Naive B cell (primary cell): Measurements from ENCODE around the gene NXPH3. TPM values are rescaled to one million over a fixed set of nuclear protein-coding genes. Genes with fewer than 3 reads are reported as not detected.
A peak's percentile ranks its signal among the peaks of the same experiment; 100 is the strongest.
"Not testable (repeated sequence)": the region's sequence is repeated elsewhere in the genome, so short reads cannot be mapped to it uniquely, and the experiment has no call there.

ENCODE experiments used
- ATAC-seq, 2 donors: fragments of 150-1000 bp; cut with Tn5 transposase; 2 replicates each; pipeline ENCODE4 v1.10.0; 2021; ENCODE audit warnings: low read depth in 2 of 2, mild to moderate bottlenecking in 2 of 2, moderate library complexity in 2 of 2
- DNase-seq: peaks from one replicate; pipeline ENCODE4 v3.0.0; 2022
- H3K27ac Mint-ChIP-seq, 6 donors: one replicate each; pipeline ENCODE4 v1.8.0; 2020 to 2022; ENCODE audit warnings: mild to moderate bottlenecking in 6 of 6, mixed read lengths in 6 of 6, moderate library complexity in 5 of 6, inconsistent platforms in 2 of 6
- H3K27me3 Mint-ChIP-seq, 3 donors: one replicate each; pipeline ENCODE4 v1.8.0; 2021 to 2022; ENCODE audit warnings: mixed read lengths in 3 of 3, mild to moderate bottlenecking in 1 of 3
- H3K36me3 Mint-ChIP-seq, 2 donors: one replicate each; pipeline ENCODE4 v1.8.0; 2020 to 2022; ENCODE audit warnings: mixed read lengths in 2 of 2, inconsistent platforms in 1 of 2, mild to moderate bottlenecking in 1 of 2
- H3K4me1 Mint-ChIP-seq, 3 donors: one replicate each; pipeline ENCODE4 v1.8.0; 2020 to 2022; ENCODE audit warnings: mixed read lengths in 3 of 3, inconsistent platforms in 1 of 3, mild to moderate bottlenecking in 1 of 3, moderate library complexity in 1 of 3
- H3K4me3 Mint-ChIP-seq, 8 donors: one replicate each; pipeline ENCODE4 v1.8.0; 2020 to 2022; ENCODE audit warnings: mild to moderate bottlenecking in 8 of 8, mixed read lengths in 8 of 8, moderate library complexity in 8 of 8, inconsistent platforms in 2 of 8
- H3K9me3 Mint-ChIP-seq, 7 donors: one replicate each; pipeline ENCODE4 v1.8.0; 2020 to 2022; ENCODE audit warnings: mixed read lengths in 7 of 7, mild to moderate bottlenecking in 5 of 7, inconsistent platforms in 2 of 7, moderate library complexity in 1 of 7
- polyA plus RNA-seq, 6 donors: library from polyadenylated mRNA; unstranded; fragments of 300-500 nt; fragmentation: Illumina TruSeq; gene quantifications; one replicate each; pipeline ENCODE4 v1.2.3, GENCODE V29; 2021; ENCODE audit warnings: low read depth in 6 of 6

Gene NXPH3
- polyA plus RNA-seq, 6 donors from 2014 or later, result not detected

DNA sequence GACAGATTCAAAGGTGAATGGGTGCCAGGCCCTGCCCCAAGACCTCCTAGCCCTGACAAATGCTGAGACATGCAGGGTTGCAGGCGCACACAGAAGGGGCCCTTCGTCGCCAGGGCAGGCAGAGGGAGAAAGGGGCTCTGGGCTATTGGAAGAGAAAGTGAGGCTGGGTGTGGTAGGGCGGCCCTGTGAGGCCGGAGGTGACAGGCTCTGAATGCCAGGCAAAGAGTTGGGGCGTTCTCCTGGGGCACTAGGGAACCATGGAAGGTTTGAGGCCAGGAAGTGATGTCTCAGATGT, 26.4 kb upstream of the NXPH3 start:
- peaks cover 0 to 2% (median 0%) of the 10 kb centered on the region in 7 donors for H3K9me3 Mint-ChIP-seq
- peaks cover 0 to 12% (median 4%) of the 10 kb centered on the region in 3 donors for H3K4me1 Mint-ChIP-seq
- H3K27ac Mint-ChIP-seq, result peak overlapping the region in 2 of 6 donors; percentile 69 to 90
- ATAC-seq (no peak), DNase-seq (no peak)
- H3K4me3 Mint-ChIP-seq, result no peak overlapping the region
- peaks cover 0 to 3% of the 10 kb centered on the region in 2 donors for H3K36me3 Mint-ChIP-seq
- H3K27me3 Mint-ChIP-seq, result peaks cover 4 to 34% (median 29%) of the 10 kb centered on the region in 3 donors

GRCh38 chr17:49549691-49550678, 25.7 kb upstream of the NXPH3 start:
- H3K36me3 Mint-ChIP-seq, result no peaks in the 10 kb centered on the region

GRCh38 chr17:49550764-49551163, 24.9 kb upstream of the NXPH3 start:
- H3K9me3 Mint-ChIP-seq, ATAC-seq, H3K4me3 Mint-ChIP-seq, H3K27ac Mint-ChIP-seq, H3K36me3 Mint-ChIP-seq, DNase-seq: not testable (repeated sequence)
- Mint-ChIP-seq H3K4me1 (peaks cover 0 to 12% (median 4%) of the 10 kb centered on the region in 3 donors), H3K27me3 (peaks cover 4 to 32% (median 20%) of the 10 kb centered on the region in 3 donors)

More at GRCh38 chr17:49549691-49550678, 25.7 kb upstream of the NXPH3 start:
- no peak overlapping the region for H3K4me3 Mint-ChIP-seq
- H3K9me3 Mint-ChIP-seq, result no peaks in the 10 kb centered on the region
- ATAC-seq (no peak), DNase-seq (no peak)
- H3K4me1 Mint-ChIP-seq, result peaks cover 0 to 12% (median 4%) of the 10 kb centered on the region in 3 donors
- peaks cover 4 to 32% (median 22%) of the 10 kb centered on the region in 3 donors for H3K27me3 Mint-ChIP-seq
- no peak overlapping the region for H3K27ac Mint-ChIP-seq

DNA sequence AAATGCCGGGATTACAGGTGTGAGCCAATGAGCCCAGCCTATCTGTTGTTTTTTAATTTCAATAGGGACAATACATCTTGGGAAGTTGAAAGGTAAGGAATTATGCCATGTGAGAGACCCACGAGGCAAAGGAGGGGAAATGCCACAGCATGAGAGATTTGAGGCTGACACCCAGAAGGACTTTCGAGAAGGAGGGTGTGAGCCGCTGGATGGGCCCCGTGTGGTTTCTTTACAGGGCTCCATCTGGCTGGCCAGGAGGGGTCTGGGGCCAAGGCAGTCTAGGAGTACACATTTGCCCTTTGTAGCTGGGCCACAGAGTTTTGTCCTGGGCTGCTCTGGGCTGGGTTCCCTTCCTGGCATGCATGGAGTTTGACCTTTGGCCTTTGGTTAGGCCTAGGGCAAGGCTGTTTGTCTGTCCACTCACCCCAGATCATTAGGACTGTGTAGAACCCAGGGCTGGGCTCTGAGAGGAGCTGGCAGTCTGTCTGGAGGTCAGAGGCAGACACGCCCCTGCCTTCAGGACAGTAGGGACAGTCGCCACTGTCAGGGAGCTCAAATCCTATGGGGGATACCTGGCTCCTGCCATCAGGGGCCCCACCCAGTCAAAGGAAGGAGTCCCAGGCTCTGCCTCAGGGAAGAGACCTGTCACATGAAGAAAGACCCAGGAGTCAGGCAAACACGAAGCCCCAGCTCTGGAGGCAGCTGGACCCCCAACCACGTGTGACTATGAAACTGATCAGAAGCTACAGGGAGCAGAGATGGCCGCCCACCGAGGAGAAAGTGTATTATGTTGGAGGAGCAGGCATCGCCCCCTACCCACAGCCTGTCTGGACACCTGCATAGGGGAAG, 24.2 kb upstream of the NXPH3 start:
- H3K4me3 Mint-ChIP-seq, result no peak overlapping the region
- DNase-seq (no peak), ATAC-seq (no peak)
- no peak overlapping the region for H3K27ac Mint-ChIP-seq
- peaks cover 3 to 12% (median 4%) of the 10 kb centered on the region in 3 donors for H3K4me1 Mint-ChIP-seq
- peaks cover 4 to 32% (median 19%) of the 10 kb centered on the region in 3 donors for H3K27me3 Mint-ChIP-seq
- H3K36me3 Mint-ChIP-seq, result no peaks in the 10 kb centered on the region
- H3K9me3 Mint-ChIP-seq, result no peaks in the 10 kb centered on the region

DNA sequence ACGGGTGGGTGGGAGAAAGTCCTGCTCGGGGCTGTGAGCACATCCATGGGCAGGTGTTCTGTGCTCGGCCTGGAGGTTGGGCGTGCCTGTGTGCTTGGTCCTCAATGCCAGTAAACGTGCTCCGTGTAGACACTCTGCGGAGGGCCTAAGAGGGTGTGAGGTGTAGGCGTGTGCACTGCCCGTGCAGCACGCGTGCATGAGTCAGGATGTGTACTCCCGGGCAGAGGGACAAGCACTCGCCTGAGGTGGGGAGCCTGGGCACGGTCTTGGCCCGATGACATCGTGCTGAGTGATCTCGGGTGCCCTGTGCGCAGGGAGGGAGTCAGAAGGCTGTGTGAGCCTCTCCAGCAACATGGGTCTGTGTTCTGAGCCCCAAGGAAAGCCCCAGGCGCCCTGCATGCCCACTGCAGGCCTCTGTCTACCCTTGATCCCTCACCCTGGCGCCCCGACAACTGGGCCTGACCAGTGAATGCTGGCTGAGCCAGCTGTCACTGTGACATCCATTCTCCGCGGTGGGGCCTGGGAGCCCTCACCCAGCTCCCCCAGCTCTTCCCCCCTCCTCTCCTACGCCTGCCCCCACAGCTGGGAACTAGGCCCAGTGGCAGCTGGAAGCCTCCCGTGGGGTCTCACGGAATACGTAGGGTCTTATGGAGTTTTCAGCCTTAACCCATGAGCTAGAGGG, 23.5 kb upstream of the NXPH3 start:
- Mint-ChIP-seq H3K27me3 (peaks cover 4 to 26% (median 11%) of the 10 kb centered on the region in 3 donors), H3K27ac (no peak overlapping the region), H3K4me1 (peaks cover 4 to 12% (median 4%) of the 10 kb centered on the region in 3 donors), H3K9me3 (no peaks in the 10 kb centered on the region), H3K36me3 (no peaks in the 10 kb centered on the region), H3K4me3 (no peak overlapping the region)
- DNase-seq (no peak), ATAC-seq (no peak)

- H3K27ac Mint-ChIP-seq, result no peak overlapping the region
Observed at GRCh38 chr17:49553676-49554335, 21.9 kb upstream of the NXPH3 start.

GRCh38 chr17:49554694-49555494, 20.8 kb upstream of the NXPH3 start:
- Mint-ChIP-seq H3K36me3 (no peaks in the 10 kb centered on the region), H3K9me3 (no peaks in the 10 kb centered on the region), H3K4me1 (peaks cover 4 to 8% (median 6%) of the 10 kb centered on the region in 3 donors), H3K4me3 (no peak overlapping the region), H3K27me3 (peaks cover 5 to 11% (median 8%) of the 10 kb centered on the region in 3 donors), H3K27ac (peak overlapping the region in 1 of 6 donors; percentile 38)
- no peak for ATAC-seq
- DNase-seq, result no peak

More at GRCh38 chr17:49553676-49554335, 21.9 kb upstream of the NXPH3 start:
- no peak overlapping the region for H3K4me3 Mint-ChIP-seq
- H3K36me3 Mint-ChIP-seq, result no peaks in the 10 kb centered on the region
- DNase-seq (no peak), ATAC-seq (no peak)
- H3K4me1 Mint-ChIP-seq, result peaks cover 4 to 16% (median 6%) of the 10 kb centered on the region in 3 donors
- H3K9me3 Mint-ChIP-seq, result no peaks in the 10 kb centered on the region
- H3K27me3 Mint-ChIP-seq, result peaks cover 5 to 17% (median 6%) of the 10 kb centered on the region in 3 donors

DNA sequence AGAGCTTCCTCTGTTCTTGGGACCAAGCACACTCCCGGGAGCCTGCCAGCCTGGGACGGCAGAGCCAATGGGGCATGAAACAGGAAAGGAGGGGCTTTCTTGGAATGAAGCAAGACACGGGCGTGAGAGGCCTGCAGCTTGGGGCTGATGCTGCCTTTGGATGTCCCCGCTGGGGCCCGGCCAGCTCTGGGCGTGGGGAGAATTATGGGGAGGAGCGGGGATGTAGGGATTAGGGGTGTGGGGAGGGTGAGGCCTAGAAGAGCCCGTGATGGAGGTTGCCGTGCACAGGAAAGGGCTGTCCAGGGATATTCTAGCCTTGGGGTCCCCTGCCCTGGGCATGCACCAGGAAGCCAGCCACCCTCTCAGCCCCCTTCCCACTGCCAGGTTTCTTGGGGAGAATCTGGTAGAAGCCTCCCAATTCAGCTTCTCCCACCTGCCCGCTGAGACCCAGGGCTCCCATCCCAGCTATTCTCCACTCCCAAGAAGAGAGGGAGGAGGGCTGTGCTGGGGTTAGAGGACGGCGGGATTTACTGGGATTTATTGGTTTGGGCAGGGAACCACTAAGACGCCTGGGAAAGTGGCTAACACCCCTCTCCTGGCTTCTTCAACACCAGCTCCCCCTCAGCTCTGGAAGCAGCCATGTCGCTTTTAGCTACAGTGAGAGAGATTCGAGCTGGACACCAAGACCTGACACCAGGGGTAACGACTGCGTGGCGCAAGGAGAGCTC, 20.0 kb upstream of the NXPH3 start:
- Mint-ChIP-seq H3K27ac (peak overlapping the region in 2 of 6 donors; percentile 27 to 38), H3K4me1 (peaks cover 4 to 8% (median 6%) of the 10 kb centered on the region in 3 donors), H3K27me3 (peaks cover 5 to 15% (median 8%) of the 10 kb centered on the region in 3 donors), H3K9me3 (no peaks in the 10 kb centered on the region), H3K4me3 (peak overlapping the region in 1 of 8 donors; percentile 44), H3K36me3 (no peaks in the 10 kb centered on the region)
- ATAC-seq (no peak), DNase-seq (no peak)

GRCh38 chr17:49556223-49556943, 19.3 kb upstream of the NXPH3 start:
- Mint-ChIP-seq H3K4me1 (peaks cover 4 to 8% (median 6%) of the 10 kb centered on the region in 3 donors), H3K36me3 (no peaks in the 10 kb centered on the region), H3K27me3 (peaks cover 5 to 21% (median 8%) of the 10 kb centered on the region in 3 donors), H3K4me3 (no peak overlapping the region), H3K27ac (no peak overlapping the region), H3K9me3 (no peaks in the 10 kb centered on the region)
- ATAC-seq, result peak; percentile 97 to 99
- DNase-seq, result peak; percentile 78

DNA sequence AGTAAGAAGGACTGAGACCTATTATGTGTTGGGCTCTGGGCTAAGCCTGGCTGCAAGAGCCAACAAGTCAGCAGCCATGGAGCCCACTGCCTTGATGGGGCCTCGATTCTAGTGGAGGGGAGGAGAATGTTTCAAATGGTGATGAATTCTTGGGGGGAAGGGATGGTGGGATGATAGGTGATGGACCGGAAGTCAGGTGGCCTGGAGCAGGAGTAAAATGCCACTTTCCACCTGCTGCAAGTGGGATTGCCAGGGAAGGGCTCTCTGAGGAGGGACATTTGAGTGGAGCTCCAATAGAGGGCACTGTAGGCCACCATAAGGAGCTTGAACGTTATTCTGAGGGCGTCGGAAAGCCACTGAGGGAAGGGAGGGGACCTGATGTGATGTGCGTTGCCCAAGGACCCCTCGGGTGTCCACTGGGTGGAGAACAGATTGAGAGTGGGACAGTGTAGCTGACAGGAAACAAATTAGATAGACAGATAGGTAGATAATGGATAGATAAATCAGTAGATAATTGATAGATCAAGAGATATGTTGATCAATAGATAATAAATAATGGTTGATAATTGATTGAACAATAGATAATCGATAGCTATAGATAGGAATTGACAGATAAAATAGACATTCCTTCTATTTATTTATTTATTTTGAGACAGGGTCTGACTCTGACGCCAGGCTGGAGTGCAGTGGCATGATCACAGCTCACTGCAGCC, 18.2 kb upstream of the NXPH3 start:
- Mint-ChIP-seq H3K27me3 (peaks cover 5 to 21% (median 8%) of the 10 kb centered on the region in 3 donors), H3K27ac (peak overlapping the region in 2 of 6 donors; percentile 42 to 83)

More for the DNA sequence above, 18.2 kb upstream of the NXPH3 start:
- Mint-ChIP-seq H3K4me1 (peaks cover 4 to 8% (median 6%) of the 10 kb centered on the region in 3 donors), H3K4me3 (no peak overlapping the region), H3K9me3 (no peaks in the 10 kb centered on the region), H3K36me3 (no peaks in the 10 kb centered on the region)
- no peak for DNase-seq
- peak; percentile 32 to 39 for ATAC-seq
